NCI-H82 treated with DMSO at 0.1 percent for 48 hours (cell line): ENCODE results near the gene CAPN10.

Experiments used
- DNase-seq: peaks from one replicate; lab custom pipeline; 2025; ENCODE audit not compliant: unreplicated experiment; lab: John Stamatoyannopoulos, UW

CAPN10 gene

GRCh38 chr2:240574386-240575100, 12.0 kb upstream of the CAPN10 start:
- no peak for DNase-seq

- DNase-seq, result no peak
These were observed 11.2 kb upstream of the CAPN10 start for GRCh38 chr2:240575101-240575965.

GRCh38 chr2:240576036-240576435, 10.5 kb upstream of the CAPN10 start:
- DNase-seq, result no peak

GRCh38 chr2:240576436-240577205, 9.9 kb upstream of the CAPN10 start:
- no peak for DNase-seq

GRCh38 chr2:240577281-240578109, 9.0 kb upstream of the CAPN10 start:
- DNase-seq, result no peak

GRCh38 chr2:240578110-240578450, 8.5 kb upstream of the CAPN10 start:
- no peak for DNase-seq

GRCh38 chr2:240578488-240578887, 8.0 kb upstream of the CAPN10 start:
- DNase-seq, result no peak

GRCh38 chr2:240579071-240579762, 7.3 kb upstream of the CAPN10 start:
- DNase-seq, result no peak

GRCh38 chr2:240579771-240580614, 6.5 kb upstream of the CAPN10 start:
- no peak for DNase-seq

- no peak for DNase-seq
These were observed 4.7 kb upstream of the CAPN10 start for GRCh38 chr2:240581811-240582210.

GRCh38 chr2:240582781-240583180, 3.8 kb upstream of the CAPN10 start:
- no peak for DNase-seq

- no peak for DNase-seq
These were observed 2.8 kb upstream of the CAPN10 start for GRCh38 chr2:240583774-240584173.

GRCh38 chr2:240584486-240585031, 2.0 kb upstream of the CAPN10 start:
- peak; percentile 97 for DNase-seq

GRCh38 chr2:240585101-240585500, 1.4 kb upstream of the CAPN10 start:
- no peak for DNase-seq

GRCh38 chr2:240585681-240586197, 795 bp upstream of the CAPN10 start:
- no peak for DNase-seq

GRCh38 chr2:240586919-240587800, 626 bp downstream of the CAPN10 start:
- DNase-seq, result no peak

- DNase-seq, result no peak
These were observed 1.6 kb downstream of the CAPN10 start for GRCh38 chr2:240588006-240588655.
